ENCODE data around the gene HAVCR1.

DNA sequence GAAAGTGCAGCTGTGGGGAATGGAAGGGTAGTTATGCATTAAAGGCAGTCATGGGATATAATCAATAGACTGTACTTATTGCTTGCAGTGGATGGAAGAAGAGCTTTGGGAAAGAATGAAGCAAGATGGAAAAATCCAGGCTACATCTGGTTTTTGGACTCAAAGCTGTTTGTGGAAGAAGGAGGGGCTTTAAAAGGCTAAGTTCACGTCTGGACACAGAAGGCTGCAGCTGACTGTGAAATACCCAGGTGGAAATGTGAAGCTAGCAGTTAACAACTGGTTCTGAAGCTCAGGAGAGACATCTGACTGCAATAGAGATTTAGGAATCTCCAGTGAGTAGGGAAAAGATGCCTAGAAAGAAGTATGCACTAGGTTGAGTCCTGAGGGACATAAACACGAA is 52.7 kb downstream of the HAVCR1 start:
- TF ChIP-seq, protein P1, sequence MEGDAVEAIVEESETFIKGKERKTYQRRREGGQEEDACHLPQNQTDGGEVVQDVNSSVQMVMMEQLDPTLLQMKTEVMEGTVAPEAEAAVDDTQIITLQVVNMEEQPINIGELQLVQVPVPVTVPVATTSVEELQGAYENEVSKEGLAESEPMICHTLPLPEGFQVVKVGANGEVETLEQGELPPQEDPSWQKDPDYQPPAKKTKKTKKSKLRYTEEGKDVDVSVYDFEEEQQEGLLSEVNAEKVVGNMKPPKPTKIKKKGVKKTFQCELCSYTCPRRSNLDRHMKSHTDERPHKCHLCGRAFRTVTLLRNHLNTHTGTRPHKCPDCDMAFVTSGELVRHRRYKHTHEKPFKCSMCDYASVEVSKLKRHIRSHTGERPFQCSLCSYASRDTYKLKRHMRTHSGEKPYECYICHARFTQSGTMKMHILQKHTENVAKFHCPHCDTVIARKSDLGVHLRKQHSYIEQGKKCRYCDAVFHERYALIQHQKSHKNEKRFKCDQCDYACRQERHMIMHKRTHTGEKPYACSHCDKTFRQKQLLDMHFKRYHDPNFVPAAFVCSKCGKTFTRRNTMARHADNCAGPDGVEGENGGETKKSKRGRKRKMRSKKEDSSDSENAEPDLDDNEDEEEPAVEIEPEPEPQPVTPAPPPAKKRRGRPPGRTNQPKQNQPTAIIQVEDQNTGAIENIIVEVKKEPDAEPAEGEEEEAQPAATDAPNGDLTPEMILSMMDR (IDR thresholded peaks at IDR 0.05; ENCODE audit: borderline replicate concordance, extremely low read depth, low read length, poor library complexity, severe bottlenecking) = no peak
- TF ChIP-seq EZH2 (IDR thresholded peaks at IDR 0.05; ENCODE audit: borderline replicate concordance, low read depth, low read length, severe bottlenecking) = no peak

Data from DND-41 (cell line).